ENCODE results near the gene PDE6B. TPM values are rescaled to one million over a fixed set of nuclear protein-coding genes. Genes with fewer than 3 reads are reported as not detected.

Gene PDE6B
- total RNA-seq, 1 experiment from 2014 or later = not detected

- Histone ChIP-seq H4K20me1 (ENCODE audit: low read length) (no peaks in the 10 kb centered on the region), H3K79me2 (ENCODE audit: low read length) (no peaks in the 10 kb centered on the region), H3K9ac (ENCODE audit: low read length) (no peak overlapping the region), H3K4me2 (ENCODE audit: low read length) (no peak overlapping the region), H3K4me1 (ENCODE audit: insufficient read depth, low read length) (no peaks in the 10 kb centered on the region), H3K36me3 (ENCODE audit: low read depth, low read length) (no peaks in the 10 kb centered on the region), H3F3A (ENCODE audit: low read length, unreplicated experiment) (no peaks in the 10 kb centered on the region), H2AFZ (ENCODE audit: low read length) (no peak overlapping the region), H3K4me3 (ENCODE audit: low read length) (no peak overlapping the region), H3K27me3 (ENCODE audit: low read length) (no peaks in the 10 kb centered on the region), H3K9me3 (ENCODE audit: low read length) (no peaks in the 10 kb centered on the region), H3K27ac (ENCODE audit: low read length) (no peak overlapping the region), H3K9me2 (replicated peaks; ENCODE audit: low read length) (no peaks in the 10 kb centered on the region)
- no peak for DNase-seq
- ATAC-seq = no peak
- intact Hi-C loops (cut with micrococcal nuclease) = no loop called here
- no peak for TF ChIP-seq EZH2phosphoT487 (IDR thresholded peaks at IDR 0.05; ENCODE audit: borderline replicate concordance, low read length)
- no peak for TF ChIP-seq EZH2 (IDR thresholded peaks at IDR 0.05; ENCODE audit: low read length, unreplicated experiment)
- no peak for TF ChIP-seq CTCF (conservative IDR thresholded peaks at IDR 0.05; ENCODE audit: low read depth, low read length)
- no TSS peak for BruUV-seq (replicated peaks)
- CTCF ChIA-PET = no interaction called here
- POLR2A ChIA-PET (ENCODE audit: unreplicated experiment) = no interaction called here
Observed at GRCh38 chr4:646460-646859, 21.1 kb downstream of the PDE6B start.

GRCh38 chr4:647481-647880, 22.1 kb downstream of the PDE6B start:
- TF ChIP-seq EZH2phosphoT487 (IDR thresholded peaks at IDR 0.05; ENCODE audit: borderline replicate concordance, low read length) (no peak), EZH2 (IDR thresholded peaks at IDR 0.05; ENCODE audit: low read length, unreplicated experiment) (no peak), CTCF (conservative IDR thresholded peaks at IDR 0.05; ENCODE audit: low read depth, low read length) (no peak)
- ChIA-PET POLR2A (ENCODE audit: unreplicated experiment) (no interaction called here), CTCF (no interaction called here)
- no peak overlapping the region for H3K4me3 ChIP-seq (ENCODE audit: low read length)
- H3K9ac ChIP-seq (ENCODE audit: low read length) = no peak overlapping the region
- no peak overlapping the region for H2AFZ ChIP-seq (ENCODE audit: low read length)
- BruUV-seq (replicated peaks) = no TSS peak
- no peak overlapping the region for H3K4me2 ChIP-seq (ENCODE audit: low read length)
- no peak for ATAC-seq
- no peaks in the 10 kb centered on the region for H3K79me2 ChIP-seq (ENCODE audit: low read length)
- no peaks in the 10 kb centered on the region for H3F3A ChIP-seq (ENCODE audit: low read length, unreplicated experiment)
- H3K36me3 ChIP-seq (ENCODE audit: low read depth, low read length) = no peaks in the 10 kb centered on the region
- no peaks in the 10 kb centered on the region for H3K4me1 ChIP-seq (ENCODE audit: insufficient read depth, low read length)
- H3K27me3 ChIP-seq (ENCODE audit: low read length) = no peaks in the 10 kb centered on the region
- intact Hi-C loops (cut with micrococcal nuclease) = no loop called here
- H3K9me3 ChIP-seq (ENCODE audit: low read length) = no peaks in the 10 kb centered on the region
- H3K9me2 ChIP-seq (replicated peaks; ENCODE audit: low read length) = no peaks in the 10 kb centered on the region
- H4K20me1 ChIP-seq (ENCODE audit: low read length) = no peaks in the 10 kb centered on the region
- no peak for DNase-seq
- H3K27ac ChIP-seq (ENCODE audit: low read length) = no peak overlapping the region

GRCh38 chr4:648579-649292, 23.4 kb downstream of the PDE6B start:
- intact Hi-C loops (cut with micrococcal nuclease) = no loop called here
- Histone ChIP-seq H3K9ac (ENCODE audit: low read length) (no peak overlapping the region), H3K9me2 (replicated peaks; ENCODE audit: low read length) (no peaks in the 10 kb centered on the region), H3K27me3 (ENCODE audit: low read length) (no peaks in the 10 kb centered on the region), H4K20me1 (ENCODE audit: low read length) (no peaks in the 10 kb centered on the region), H3K36me3 (ENCODE audit: low read depth, low read length) (no peaks in the 10 kb centered on the region), H3K4me2 (ENCODE audit: low read length) (no peak overlapping the region), H3K4me3 (ENCODE audit: low read length) (no peak overlapping the region), H3K27ac (ENCODE audit: low read length) (no peak overlapping the region), H2AFZ (ENCODE audit: low read length) (no peak overlapping the region), H3K4me1 (ENCODE audit: insufficient read depth, low read length) (no peaks in the 10 kb centered on the region), H3F3A (ENCODE audit: low read length, unreplicated experiment) (no peaks in the 10 kb centered on the region), H3K9me3 (ENCODE audit: low read length) (no peaks in the 10 kb centered on the region), H3K79me2 (ENCODE audit: low read length) (no peaks in the 10 kb centered on the region)
- ChIA-PET CTCF (no interaction called here), POLR2A (ENCODE audit: unreplicated experiment) (no interaction called here)
- TF ChIP-seq EZH2phosphoT487 (IDR thresholded peaks at IDR 0.05; ENCODE audit: borderline replicate concordance, low read length) (no peak), CTCF (conservative IDR thresholded peaks at IDR 0.05; ENCODE audit: low read depth, low read length) (no peak), EZH2 (IDR thresholded peaks at IDR 0.05; ENCODE audit: low read length, unreplicated experiment) (no peak)
- DNase-seq (no peak), ATAC-seq (no peak)
- BruUV-seq (replicated peaks) = no TSS peak

Measured in PC-3 (cell line).